ELR (cell line): ENCODE measurements around the gene GNL1.

Source experiments
- DNase-seq: peaks from one replicate; pipeline ENCODE4 v3.0.0-alpha.2; 2015; ENCODE audit warnings: low read depth

The GNL1 gene

DNA sequence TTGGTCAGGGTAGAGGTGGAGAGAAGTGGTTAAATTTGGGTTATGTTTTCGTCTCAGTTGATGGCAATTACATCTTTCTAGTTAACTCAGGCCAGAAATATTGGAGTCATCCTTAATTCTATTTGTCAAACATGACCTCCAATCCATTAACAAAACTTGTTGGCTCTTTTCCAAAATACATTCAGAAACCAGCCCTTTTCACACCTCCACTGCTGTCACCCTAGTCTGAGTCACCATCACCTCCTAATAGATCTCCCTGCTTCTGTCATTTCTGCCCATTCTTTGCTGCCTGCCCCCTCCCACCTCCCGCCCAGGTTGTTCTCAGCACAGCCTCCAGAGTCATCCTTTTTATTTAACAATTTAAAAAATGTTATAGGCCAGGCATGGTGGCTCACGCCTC, 12.0 kb upstream of the GNL1 start:
- DNase-seq: no peak

DNA sequence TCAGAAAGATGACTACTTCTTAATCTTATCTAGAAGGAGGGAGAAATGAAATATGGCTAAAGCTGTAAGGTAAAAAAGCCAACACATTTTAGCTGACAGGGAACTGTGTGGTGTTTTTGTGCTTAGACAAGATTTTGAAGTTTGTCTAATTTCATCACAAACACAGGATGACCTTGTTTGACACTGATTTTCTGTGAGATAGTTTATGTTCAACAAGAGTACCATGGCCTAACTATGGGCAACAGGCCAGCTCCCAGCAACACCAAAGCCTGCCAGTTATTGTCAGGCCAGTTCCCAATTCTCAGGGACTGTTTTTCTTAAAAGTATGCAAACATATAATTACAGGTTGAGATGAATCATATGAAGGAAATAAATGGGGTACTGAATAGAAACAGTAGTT, 9.5 kb upstream of the GNL1 start:
- no peak for DNase-seq

DNA sequence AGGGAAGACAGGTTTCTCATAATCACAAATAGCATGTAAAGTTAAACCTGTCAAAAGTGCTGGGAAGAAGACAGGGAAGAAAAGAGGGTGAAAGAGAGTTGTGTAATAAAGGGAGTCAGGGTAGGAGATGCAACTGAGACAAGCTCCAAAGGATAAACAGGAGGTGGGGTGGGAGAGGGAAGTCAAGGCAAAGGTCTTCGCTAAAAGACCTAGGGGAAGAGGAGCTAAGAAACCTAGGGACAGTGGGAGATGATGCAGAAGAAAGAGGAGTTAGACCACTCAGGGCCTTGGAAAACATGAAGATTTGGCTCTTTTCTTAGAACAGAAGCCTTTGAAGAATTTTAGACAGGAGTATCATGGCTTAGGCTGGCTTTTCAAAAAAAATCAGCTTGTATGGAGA, 7.8 kb upstream of the GNL1 start:
- no peak for DNase-seq

DNA sequence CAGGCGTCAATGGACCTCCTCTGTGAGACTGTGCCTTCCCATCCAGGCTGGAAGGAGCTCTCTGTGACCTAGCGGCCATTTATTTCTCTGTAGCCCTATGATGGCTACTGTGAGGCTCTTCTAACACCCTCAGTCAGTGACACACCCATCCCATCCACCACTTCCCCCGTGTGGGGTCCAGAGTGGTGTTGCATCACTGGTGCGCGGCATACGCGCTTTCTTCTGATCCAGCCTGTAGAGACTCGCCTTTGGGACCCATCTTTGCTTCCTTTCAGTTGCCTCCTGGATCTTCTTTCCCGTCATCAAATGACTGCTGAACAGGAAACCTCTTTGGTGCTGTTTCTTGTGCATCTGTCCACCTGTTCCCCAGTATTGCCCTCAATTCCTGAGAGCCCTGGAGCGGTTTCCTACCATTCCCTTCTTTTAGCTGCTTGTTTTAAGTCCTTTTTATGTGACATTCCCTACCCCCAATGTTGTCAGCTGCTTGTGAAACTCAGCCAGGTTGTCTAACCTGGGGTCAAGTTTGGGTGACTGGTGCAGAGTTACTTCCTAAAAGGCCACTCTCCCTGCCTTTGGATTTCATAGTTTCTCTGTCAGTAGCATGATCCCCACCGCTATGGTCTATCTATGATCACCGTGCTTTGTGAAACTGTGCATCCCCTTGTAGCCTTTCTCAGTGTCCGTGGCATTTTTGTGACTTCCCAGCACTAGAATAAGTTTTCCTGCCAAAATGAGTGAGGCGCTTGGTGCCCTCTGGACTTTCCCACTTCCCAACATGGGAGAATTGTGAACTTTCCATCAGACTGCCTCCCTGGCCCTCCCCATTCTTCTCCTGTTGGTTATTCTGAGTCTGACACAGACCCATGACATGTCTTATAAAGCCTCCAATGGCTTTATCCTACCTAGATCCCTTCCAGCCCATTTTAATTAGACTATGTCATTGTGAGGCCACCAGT, 6.5 kb upstream of the GNL1 start:
- no peak for DNase-seq

DNA sequence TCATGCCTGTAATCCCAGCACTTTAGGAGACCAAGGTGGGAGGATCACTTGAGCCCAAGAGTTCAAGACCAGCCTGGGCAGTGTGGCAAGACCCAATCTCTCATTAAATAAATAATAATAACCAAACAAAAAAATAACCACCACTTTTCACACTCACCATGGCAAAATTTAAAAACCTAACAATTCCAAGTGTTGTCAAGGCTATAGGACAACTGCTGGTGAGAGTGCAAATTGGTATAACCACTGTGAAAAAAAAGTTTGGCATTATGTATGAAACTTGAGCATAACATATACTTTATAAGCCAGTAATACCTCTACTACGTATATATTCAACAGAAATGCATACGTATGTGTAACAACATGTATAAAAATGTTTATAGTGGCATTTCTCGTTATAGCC, 4.6 kb upstream of the GNL1 start:
- DNase-seq: no peak

DNA sequence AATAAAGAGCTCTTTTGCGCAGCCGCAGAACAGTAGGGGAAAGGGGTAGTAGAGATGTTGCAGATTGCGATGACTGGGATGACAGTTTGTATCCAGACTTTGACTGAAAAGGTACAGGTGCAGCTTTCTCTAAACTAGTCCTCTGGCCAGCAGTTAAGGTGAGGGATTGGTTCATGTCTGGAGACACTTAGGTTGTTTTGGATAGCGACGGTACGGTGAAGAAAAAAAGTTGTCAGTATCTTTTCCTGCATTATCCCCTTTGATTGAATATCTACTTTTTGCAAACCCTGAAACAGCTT, 1.3 kb upstream of the GNL1 start:
- no peak for DNase-seq

DNA sequence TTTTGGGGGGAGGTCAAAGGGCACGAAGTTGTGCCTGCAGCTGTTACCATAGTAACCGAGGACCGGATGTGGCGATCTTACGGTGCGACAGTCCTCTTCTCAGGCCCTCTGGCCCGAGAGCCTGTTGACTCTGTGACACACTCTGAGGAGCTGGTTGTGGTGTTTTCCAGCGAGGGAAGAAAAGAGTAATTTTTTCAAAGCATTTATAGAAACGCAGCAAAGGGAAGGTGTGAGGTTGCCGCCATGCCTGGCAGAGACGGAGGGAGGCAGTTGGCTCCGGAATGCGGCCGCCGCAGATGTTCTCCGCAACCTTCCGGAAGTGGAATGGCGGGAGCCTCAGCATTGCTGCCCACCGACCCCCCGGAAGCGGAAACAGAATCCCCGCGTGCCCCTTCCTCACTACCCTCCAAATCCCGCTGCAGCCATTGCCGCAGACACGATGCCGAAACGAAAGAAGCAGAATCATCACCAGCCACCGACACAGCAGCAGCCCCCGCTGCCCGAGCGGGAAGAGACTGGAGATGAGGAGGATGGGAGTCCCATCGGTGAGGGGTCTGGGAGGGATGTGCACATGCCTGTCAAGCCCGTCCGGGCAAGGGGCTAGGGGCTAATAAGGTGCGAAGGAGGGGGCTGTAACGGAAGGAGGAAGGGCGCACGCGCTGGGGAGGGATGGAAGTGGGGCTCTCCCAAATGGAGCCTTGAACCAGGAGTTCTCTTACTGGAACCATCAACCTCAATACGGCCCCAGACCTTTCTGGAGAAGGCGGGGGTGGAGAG, 805 bp upstream of the GNL1 start, which contains the start of gene PRR3:
PRR3 (plus strand) TSS at position 390 of the 777 bp plus-strand sequence; CDS start at position 440, 50 bp downstream.
- peak; percentile 91 for DNase-seq

DNA sequence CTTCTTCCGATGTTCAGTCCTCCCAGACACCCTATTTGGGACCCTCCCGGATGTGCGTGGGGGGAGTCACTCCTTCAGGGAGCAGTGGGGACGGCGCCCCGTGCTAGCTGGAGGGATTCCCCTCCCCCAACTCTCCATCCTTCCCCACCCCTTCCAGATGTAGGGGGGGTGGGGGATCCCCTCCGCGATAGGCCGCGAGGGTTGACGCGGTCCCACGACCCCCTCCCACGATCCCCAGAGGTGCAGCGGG, 548 bp downstream of the GNL1 start:
- DNase-seq: no peak

DNA sequence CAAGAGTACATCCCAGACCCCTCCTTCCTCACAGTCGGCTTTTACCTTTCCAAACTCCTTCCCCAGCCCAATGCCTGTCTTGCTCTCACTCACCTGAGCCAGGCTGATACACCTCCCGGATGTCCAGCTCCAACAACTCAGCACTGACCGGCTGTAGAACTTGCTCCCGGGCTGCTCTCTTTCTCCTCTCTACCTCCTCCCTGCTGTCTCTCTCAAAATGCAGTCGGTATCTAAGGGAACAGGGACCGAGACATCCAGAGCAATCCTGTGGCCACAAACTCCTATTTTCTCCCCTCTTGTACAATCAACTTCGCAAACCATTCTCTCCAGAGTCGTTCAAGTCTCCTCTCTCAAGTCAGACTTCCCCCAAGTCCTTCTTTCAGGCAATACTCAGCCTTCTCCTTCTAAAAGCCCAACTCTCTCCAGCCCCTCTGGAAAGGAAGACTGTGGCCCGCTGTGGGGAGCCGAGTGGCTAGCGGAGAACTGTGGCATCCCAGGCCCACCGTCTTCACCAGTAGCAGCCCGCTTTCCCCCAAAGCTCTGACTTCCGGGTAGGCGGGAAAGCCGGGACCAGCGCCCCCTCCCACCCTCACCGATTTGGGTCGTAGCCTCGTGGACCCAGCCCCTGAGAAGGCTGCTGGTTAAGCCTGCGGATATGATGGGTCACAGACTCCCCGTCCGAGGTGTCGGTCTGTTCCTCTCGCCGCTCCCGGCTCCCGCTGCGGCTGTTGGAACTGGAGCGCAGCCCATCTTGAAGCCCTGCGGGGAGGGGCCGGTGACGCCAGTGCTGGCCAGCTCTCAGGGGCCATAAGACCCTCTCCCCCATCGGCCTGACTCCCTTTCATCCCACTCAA, 1.1 kb downstream of the GNL1 start:
- DNase-seq: peak; percentile 57

DNA sequence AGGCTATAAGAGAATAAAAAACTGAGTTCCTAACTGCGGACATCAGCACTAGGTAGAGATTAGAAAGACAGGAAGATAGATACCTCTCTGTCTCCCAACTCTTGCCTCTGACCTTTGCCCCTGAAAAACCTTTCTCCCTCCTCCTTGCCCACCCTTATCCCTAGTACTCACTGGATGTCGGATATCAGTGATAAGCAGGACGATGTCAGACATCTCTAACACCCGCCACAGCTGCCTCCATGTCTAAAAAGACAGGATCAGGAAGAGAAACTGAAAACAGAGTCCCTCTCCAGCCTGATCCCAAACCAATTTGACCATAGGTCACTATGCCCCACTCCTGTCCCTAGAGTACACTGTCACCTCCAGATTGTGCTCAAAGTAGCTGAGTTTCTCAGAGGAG, 1.9 kb downstream of the GNL1 start:
- no peak for DNase-seq

DNA sequence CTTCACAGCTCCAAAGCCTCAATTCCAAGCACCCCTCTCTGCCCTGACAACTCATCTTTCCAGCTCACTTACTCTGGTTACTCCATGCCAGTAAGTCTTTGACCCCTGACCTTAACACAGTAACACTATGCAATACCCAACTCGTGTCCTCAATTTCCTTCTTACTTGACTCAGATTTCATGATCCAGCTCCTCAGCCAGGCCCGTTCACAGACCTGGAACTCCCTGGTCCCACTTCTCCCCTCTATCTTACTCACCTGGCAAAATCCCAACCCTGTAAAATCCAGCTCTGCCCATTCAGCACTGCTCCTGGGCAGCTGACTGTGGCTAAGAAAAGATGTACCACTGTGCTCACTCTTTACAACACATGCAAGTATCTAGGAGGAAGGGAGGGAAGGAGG, 7.9 kb downstream of the GNL1 start:
- peak; percentile 41 for DNase-seq

DNA sequence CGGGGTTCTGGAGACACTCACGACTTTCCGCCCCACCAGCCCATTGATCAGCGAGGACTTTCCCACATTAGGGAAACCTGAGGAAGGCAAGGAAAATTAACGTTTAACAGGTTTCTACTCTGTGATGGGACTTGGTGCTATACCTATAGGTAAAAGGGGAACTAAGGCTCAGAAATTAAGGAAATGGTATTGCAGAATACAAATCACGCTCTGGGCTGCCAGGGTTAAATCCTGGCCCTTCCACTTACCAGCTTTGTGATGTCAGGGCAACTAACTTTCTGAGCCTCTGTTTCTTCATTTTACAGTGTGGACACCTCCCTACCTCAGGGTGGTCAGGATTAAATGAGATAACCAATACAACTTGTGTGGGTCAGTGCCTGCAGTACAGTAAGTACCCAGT, 8.8 kb downstream of the GNL1 start:
- no peak for DNase-seq

DNA sequence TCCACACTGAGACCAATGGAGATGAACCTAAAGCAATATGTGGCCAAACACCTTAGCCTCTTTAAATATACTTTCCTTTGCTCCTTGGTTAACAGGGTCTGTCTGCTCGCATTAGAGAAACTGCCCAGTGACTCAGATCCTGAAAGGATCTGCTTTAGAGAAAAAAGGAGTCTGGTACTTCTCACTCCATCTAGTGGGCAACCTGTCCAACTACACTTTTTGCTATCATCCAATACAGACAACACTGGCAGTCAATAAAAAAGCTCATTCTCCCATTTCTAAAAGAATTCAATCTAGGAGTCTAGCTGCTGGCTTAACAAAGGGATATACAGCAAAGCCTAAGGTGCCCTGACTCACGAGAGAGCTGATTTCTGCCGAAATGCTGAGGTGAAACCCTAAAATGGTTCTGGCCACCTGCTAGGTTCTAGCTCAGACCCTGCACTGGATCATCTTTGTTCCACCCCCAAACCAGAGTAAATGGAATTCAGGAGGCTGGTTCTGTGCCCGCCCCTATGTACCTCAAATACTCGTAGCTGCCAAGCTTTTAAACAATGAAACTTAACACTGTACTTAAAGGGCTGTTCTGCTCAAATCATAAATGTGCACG, 11.5 kb downstream of the GNL1 start:
- DNase-seq: peak; percentile 89

DNA sequence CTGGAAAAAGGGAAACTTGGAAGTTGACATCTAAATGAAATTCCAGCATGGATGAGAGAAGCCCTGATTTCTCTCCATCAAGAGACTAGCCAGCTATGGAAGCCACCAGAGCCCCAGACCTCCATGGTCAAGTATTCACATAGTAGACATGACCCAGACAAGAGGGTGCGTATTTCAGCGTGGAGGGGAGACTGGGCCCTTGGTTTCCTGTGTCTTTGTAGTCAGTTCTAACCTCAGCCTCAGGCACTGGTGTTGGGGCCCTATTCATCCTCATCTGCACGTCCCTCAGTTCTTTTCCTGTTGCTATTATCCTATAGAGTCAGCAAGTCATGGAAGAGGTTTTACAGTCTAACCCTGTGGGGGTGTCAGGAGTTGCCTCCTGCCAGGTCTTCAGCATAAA, 12.5 kb downstream of the GNL1 start:
- DNase-seq: no peak

DNA sequence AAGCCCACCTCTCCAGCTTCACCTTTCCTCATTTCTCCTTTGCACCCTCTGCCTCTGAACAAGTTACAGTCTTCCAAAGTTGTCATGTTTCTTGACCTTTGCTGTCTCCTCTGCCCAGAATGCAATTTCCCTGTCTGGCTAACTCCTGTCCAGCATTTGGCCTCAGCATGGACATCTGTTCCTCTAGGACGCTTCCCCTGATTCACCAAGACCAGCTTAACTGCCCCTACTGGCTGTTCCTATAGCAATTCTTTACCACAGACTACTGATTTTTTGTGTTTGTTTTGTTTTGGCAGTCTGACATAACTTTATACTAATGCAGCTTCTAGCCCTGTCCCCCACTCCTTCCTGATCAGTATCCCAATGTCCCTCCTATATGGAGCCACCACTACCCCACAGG, 13.4 kb downstream of the GNL1 start:
- DNase-seq: peak; percentile 59

DNA sequence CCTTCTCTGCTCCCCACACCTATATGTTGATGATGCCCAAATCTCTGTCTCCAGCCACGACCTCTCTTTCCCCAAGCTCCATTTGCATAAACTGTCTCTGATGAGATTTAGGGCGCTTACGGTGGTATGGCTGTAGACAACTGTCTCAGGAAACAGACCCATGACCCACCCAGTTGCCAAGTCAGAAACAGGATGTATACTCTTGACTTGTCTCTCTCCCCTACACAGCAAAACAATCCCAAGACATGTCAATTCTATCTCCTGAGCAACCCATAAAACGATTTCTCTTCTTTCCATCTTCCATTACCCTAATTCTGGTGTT, 13.9 kb downstream of the GNL1 start:
- no peak for DNase-seq

DNA sequence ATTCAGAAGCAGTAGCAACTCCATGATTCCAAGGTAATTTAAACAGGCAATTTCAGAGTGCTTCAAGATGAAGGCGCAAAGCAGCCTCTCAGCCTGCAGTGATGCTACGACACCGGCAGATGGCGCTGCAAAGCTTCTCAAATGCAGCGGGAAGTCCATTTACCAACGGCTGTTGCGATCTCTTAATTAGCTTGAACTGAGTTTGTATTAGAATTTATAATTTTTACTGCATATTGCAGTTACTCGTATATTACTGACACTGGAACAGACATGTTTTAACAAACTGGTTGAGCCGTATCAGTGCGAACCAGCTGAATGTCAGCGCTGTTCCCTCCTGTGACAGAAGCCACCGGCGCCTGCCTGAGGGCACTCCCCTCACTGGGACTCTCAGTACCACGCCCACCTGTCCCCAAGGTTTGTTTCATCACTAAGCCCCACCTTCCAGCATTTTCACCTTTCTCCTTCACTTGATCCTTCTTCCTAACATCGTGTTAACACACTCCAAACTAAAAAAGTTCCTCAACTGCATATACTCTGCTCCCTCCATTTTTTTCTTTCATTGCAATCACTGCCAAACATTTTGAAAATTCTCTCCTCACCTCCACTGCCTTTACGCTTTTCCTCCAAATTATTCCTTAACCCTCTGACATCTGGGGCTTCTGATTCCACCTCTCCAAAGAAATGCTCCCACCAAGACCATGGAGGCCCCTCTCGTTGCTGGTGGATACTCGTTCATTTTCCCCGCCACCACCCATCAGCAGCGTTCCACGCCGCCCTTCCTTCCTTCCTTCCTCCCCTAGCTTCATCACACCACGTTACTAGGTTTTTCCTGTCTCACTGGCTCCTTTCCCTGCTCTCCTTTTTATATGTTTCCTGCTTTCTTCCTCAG, 14.5 kb downstream of the GNL1 start:
- DNase-seq: peak; percentile 87

DNA sequence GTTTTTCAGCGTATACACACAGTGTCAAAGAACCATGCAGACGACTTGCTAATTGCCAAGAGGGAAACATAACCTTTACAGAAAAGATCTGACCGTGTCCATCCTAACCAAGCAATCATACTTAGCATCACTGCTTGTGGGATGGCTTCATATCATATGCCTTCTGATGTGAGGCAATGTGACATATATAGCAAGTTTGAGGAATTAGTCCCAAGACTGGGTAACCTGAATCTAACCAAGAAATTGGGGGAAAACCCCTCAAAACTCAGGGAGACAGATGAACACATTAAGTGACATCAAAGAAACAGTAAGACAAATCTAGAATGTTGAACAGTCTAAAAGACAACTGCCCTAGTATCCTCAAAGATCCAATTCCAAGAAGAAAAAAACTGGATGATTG, 18.4 kb downstream of the GNL1 start:
- DNase-seq: no peak

DNA sequence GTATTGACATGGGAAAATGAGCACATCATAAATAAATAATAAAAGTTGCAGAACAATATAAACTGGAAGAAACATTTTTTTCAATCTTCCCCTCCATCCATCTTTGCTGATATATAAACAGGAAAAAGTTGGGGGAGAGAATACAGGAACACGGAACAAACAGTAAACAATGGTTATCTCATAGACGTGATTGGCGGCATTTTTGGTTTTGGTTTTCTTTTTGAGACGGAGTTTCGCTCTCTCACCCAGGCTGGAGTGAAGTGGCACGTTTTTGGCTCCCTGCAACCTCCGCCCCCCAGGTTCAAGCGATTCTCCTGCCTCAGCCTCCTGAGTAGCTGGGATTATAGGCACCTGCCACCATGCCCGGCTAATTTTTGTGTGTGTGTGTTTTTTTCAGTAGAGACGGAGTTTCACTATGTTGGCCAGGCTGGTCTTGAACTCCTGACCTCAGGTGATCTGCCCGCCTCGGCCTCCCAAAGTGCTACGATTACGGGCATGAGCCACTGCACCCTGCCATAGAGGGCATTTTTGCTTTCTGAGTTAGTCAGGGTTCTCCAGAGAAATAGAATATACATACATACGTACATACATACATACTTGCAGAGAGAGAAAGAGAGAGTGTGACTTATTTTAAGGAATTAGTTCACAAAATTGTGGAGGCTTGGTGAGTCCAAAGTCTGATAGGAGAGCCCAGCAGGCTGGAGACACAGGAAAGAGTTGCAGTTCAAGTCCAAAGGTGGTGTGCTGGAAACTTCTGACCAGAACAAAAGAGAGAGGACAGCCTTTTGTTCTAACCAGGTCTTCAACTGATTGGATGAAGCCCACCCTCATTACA, 22.6 kb downstream of the GNL1 start:
- no peak for DNase-seq

DNA sequence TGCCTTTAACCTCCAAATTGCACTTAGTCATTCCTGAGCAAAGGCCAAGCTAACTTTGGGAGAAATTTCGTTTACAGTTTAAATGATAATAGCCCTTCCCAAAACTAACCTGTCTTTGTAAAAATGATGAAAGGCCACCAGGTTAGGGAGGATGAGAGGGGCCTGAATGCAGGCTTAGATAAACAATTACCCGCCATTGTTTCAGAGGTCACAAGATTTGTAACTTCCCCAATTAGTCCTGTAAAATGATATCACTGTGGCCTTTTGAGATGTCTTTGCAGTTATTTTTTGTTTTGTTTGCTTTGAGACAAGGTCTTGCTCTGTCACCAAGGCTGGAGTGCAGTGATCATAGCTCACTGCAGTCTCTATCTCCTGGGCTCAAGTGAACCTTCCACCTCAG, 26.3 kb downstream of the GNL1 start:
- DNase-seq: no peak
